SK-N-SH (cell line): ENCODE data around the gene ERGIC1. TPM values are rescaled to one million over a fixed set of nuclear protein-coding genes. Genes with fewer than 3 reads are reported as not detected.

ENCODE experiments used
- CTCF ChIA-PET: fragments of 300-600, 350-600 bp; formaldehyde crosslinking; extraction: SDS; loops from one replicate; lab custom pipeline; 2021; lab: Yijun Ruan, JAX
- POLR2A ChIA-PET: fragments of 350-600 bp; sonication (Branson Sonifier 250); formaldehyde crosslinking; extraction: SDS; loops from one replicate; lab custom pipeline; 2020; ENCODE audit warnings: antibody characterized with exemption, inconsistent platforms; lab: Yijun Ruan, JAX
- DNase-seq: peaks from one replicate; pipeline ENCODE4 v3.0.0; 2012
- H2AFZ ChIP-seq: fragments of 200-600 bp; sonication (generic); 2 replicates; pipeline ENCODE4 v1.8.1; 2016; ENCODE audit warnings: antibody characterized with exemption, mild to moderate bottlenecking, low read depth
- H3F3A ChIP-seq: fragments of 200-600 bp; sonication (generic); replicated peaks from 2 replicates; pipeline ENCODE3; 2016; ENCODE audit warnings: antibody characterized with exemption, mild to moderate bottlenecking; ENCODE audit not compliant: insufficient read depth
- H3K27ac ChIP-seq, 2 experiments: fragments of 200-500 bp in 1 of 2; fragments of 200-600 bp in 1 of 2; sonication (Bioruptor generic) in 1 of 2; sonication (generic), shearing (Covaris generic) in 1 of 2; 2 replicates each; pipeline versions ENCODE4 v1.5.1 to v1.6.1; 2014 to 2016; ENCODE audit warnings: low read depth in 2 of 2, inconsistent platforms in 1 of 2, low read length in 1 of 2, mild to moderate bottlenecking in 1 of 2, mixed read lengths in 1 of 2
- H3K27me3 ChIP-seq: fragments of 200-600 bp; sonication (generic), shearing (Covaris generic); 2 replicates; pipeline ENCODE4 v1.6.1; 2016; ENCODE audit warnings: mixed run types; ENCODE audit not compliant: insufficient read depth
- H3K36me3 ChIP-seq, 2 experiments: fragments of 200-500 bp in 1 of 2; fragments of 200-600 bp in 1 of 2; sonication (Bioruptor generic) in 1 of 2; sonication (generic) in 1 of 2; replicated peaks in 1 of 2; 2 replicates each; pipeline versions ENCODE3 to v1.5.1; 2014 to 2016; ENCODE audit warnings: low read length in 1 of 2, mild to moderate bottlenecking in 1 of 2; ENCODE audit not compliant: insufficient read depth in 2 of 2, control insufficient read depth in 1 of 2
- H3K4me1 ChIP-seq, 2 experiments: fragments of 200-500 bp in 1 of 2; fragments of 200-600 bp in 1 of 2; sonication (Bioruptor generic) in 1 of 2; sonication (generic), shearing (Covaris generic) in 1 of 2; 2 replicates each; pipeline versions ENCODE4 v1.5.1 to v1.6.1; 2014 to 2016; ENCODE audit warnings: low read depth in 1 of 2, low read length in 1 of 2, mixed run types in 1 of 2; ENCODE audit not compliant: insufficient read depth in 2 of 2, control insufficient read depth in 1 of 2
- H3K4me2 ChIP-seq: fragments of 200-600 bp; sonication (generic), shearing (Covaris generic); 2 replicates; pipeline ENCODE4 v1.6.1; 2017; ENCODE audit warnings: mixed run types
- H3K4me3 ChIP-seq, 2 experiments: fragments of 200-500 bp in 1 of 2; fragments of 200-600 bp in 1 of 2; sonication (Bioruptor generic) in 1 of 2; sonication (generic), shearing (Covaris generic) in 1 of 2; 2 replicates each; pipeline versions ENCODE4 v1.5.1 to v1.8.1; 2014 to 2016; ENCODE audit warnings: low read depth in 2 of 2, inconsistent platforms in 1 of 2, low read length in 1 of 2, mild to moderate bottlenecking in 1 of 2, mixed read lengths in 1 of 2, moderate library complexity in 1 of 2
- H3K79me2 ChIP-seq: fragments of 200-600 bp; sonication (generic); 2 replicates; pipeline ENCODE4 v1.8.1; 2017; ENCODE audit warnings: mild to moderate bottlenecking; ENCODE audit not compliant: insufficient read depth
- H3K9ac ChIP-seq: fragments of 200-600 bp; sonication (generic); 2 replicates; pipeline ENCODE4 v1.6.1; 2017; ENCODE audit warnings: mixed run types
- H3K9me2 ChIP-seq: fragments of 200-600 bp; sonication (generic); 2 replicates; pipeline ENCODE4 v1.6.1; 2017; ENCODE audit warnings: mixed run types
- H3K9me3 ChIP-seq: fragments of 200-600 bp; sonication (generic); 2 replicates; pipeline ENCODE4 v1.6.1; 2017; ENCODE audit warnings: mixed run types, mild to moderate bottlenecking, moderate library complexity
- H4K20me1 ChIP-seq: fragments of 200-600 bp; sonication (generic); 2 replicates; pipeline ENCODE4 v1.6.1; 2017; ENCODE audit warnings: mild to moderate bottlenecking, mixed run types; ENCODE audit not compliant: insufficient read depth
- CTCF ChIP-seq: fragments of 200-600 bp; sonication (generic); IDR thresholded peaks from 2 replicates; pipeline ENCODE4 v1.6.1; 2017; ENCODE audit warnings: antibody characterized with exemption, mild to moderate bottlenecking, moderate library complexity
- EP300 ChIP-seq, 2 experiments: IDR thresholded peaks; 2 replicates each; pipeline versions ENCODE4 v1.4.0 to v1.6.1; 2012; ENCODE audit warnings: borderline replicate concordance in 1 of 2, low read depth in 1 of 2, low read length in 1 of 2
- FOXM1 ChIP-seq: IDR thresholded peaks from 2 replicates; pipeline ENCODE4 v1.4.0; 2012; ENCODE audit warnings: low read depth, mild to moderate bottlenecking
- GATA2 ChIP-seq: sonication (generic); formaldehyde crosslinking; IDR thresholded peaks from 2 replicates; pipeline ENCODE4 v1.5.0; 2020; ENCODE audit warnings: mild to moderate bottlenecking, missing genetic modification reagents
- IRF3 ChIP-seq: fragments of 150-350 bp; IDR thresholded peaks from 2 replicates; pipeline ENCODE4 v1.6.1; 2016; ENCODE audit warnings: mild to moderate bottlenecking, low read depth, low read length
- JUND ChIP-seq: IDR thresholded peaks from 2 replicates; pipeline ENCODE4 v1.4.0; 2012
- NFIC ChIP-seq: IDR thresholded peaks from 2 replicates; pipeline ENCODE4 v1.4.0; 2012; ENCODE audit warnings: borderline replicate concordance
- PBX3 ChIP-seq: IDR thresholded peaks from 2 replicates; pipeline ENCODE4; 2012
- RAD21 ChIP-seq: IDR thresholded peaks from 2 replicates; pipeline ENCODE4 v1.6.1; 2012; ENCODE audit warnings: mild to moderate bottlenecking, low read length
- USF1 ChIP-seq: IDR thresholded peaks from 2 replicates; pipeline ENCODE4 v1.4.0; 2012; ENCODE audit warnings: low read depth, borderline replicate concordance
- YY1 ChIP-seq: IDR thresholded peaks from 2 replicates; pipeline ENCODE4 v1.4.0; 2012; ENCODE audit warnings: low read depth, mild to moderate bottlenecking
- WGBS: methylation state at CpG from one replicate; pipeline ENCODE4 v1.1.6; 2017; ENCODE audit warnings: low lambda C conversion rate; 5-methylcytosine and 5-hydroxymethylcytosine counted together
- polyA plus RNA-seq, 3 experiments: library from polyadenylated mRNA; depleted of rRNA; stranded (reverse); fragments of >200 nt; gene quantifications; 2 replicates each; pipeline ENCODE4 v1.2.3, GENCODE V29; 2012

ERGIC1 gene
- polyA plus RNA-seq, 1 of the 3 experiments (the other 2 are of a cell fraction), result 101 TPM

GRCh38 chr5:172843825-172844576 is 9.9 kb downstream of the ERGIC1 start:
- Histone ChIP-seq H3K79me2 (peaks cover 72% of the 10 kb centered on the region), H3K4me1 (peaks cover 0 to 8% of the 10 kb centered on the region in 2 experiments; a peak in 1 of 4 replicates)
- CTCF ChIA-PET, result interaction anchor here (0.6 kb wide), 1 partner anchor 73 kb away, joined by 3 read pairs; the partner anchor contains the start of gene DUSP1

GRCh38 chr5:172844577-172844838 is 10.5 kb downstream of the ERGIC1 start:
- no peak for DNase-seq
- H3K4me3 ChIP-seq, result no peak overlapping the region
- no peak overlapping the region for H3K4me2 ChIP-seq
- H3K9ac ChIP-seq, result no peak overlapping the region
- no peaks in the 10 kb centered on the region for H3K9me2 ChIP-seq
- no peak overlapping the region for H2AFZ ChIP-seq
- no peak overlapping the region for H3K27ac ChIP-seq
- H4K20me1 ChIP-seq, result peaks cover 6% of the 10 kb centered on the region; the same call in 1 of the 2 replicates
- peaks cover 74% of the 10 kb centered on the region for H3K79me2 ChIP-seq
- H3K9me3 ChIP-seq, result no peaks in the 10 kb centered on the region
- no CpG with 5 or more reads among the region's 2 CpGs for WGBS
- no peaks in the 10 kb centered on the region for H3F3A ChIP-seq
- no peaks in the 10 kb centered on the region for H3K27me3 ChIP-seq
- peaks cover 0 to 8% of the 10 kb centered on the region in 2 experiments; a peak in 1 of 4 replicates for H3K4me1 ChIP-seq
- ChIA-PET CTCF (interaction anchor here (0.6 kb wide), 1 partner anchor 73 kb away, joined by 3 read pairs; the partner anchor contains the start of gene DUSP1), POLR2A (no interaction called here)
- peaks cover 3 to 18% of the 10 kb centered on the region in 2 experiments for H3K36me3 ChIP-seq
- TF ChIP-seq JUND, result no peak
- TF ChIP-seq RAD21, result no peak
- TF ChIP-seq USF1, result no peak
- no peak for TF ChIP-seq NFIC
- TF ChIP-seq FOXM1, result no peak
- TF ChIP-seq YY1, result no peak
- no peak for TF ChIP-seq PBX3
- no peak for TF ChIP-seq EP300 (IDR thresholded peaks at IDR 0.05; ENCODE audit: borderline replicate concordance in 1 of 2, low read depth in 1 of 2, low read length in 1 of 2)
- TF ChIP-seq GATA2 (CRISPR knock-in tag), result no peak

More at GRCh38 chr5:172843825-172844576, 9.9 kb downstream of the ERGIC1 start:
- Histone ChIP-seq H3K27ac (no peak overlapping the region), H3K4me2 (no peak overlapping the region), H3F3A (no peaks in the 10 kb centered on the region), H3K9ac (no peak overlapping the region), H3K9me3 (no peaks in the 10 kb centered on the region), H3K9me2 (no peaks in the 10 kb centered on the region), H3K27me3 (no peaks in the 10 kb centered on the region), H4K20me1 (peaks cover 6% of the 10 kb centered on the region; the same call in 1 of the 2 replicates), H3K36me3 (peaks cover 3 to 18% of the 10 kb centered on the region in 2 experiments), H3K4me3 (no peak overlapping the region), H2AFZ (no peak overlapping the region)
- WGBS, result 91% methylated on average over 18 of the region's 18 CpGs
- POLR2A ChIA-PET, result no interaction called here
- no peak for DNase-seq
- TF ChIP-seq IRF3, result no peak
- 0 out of 2 replicates have a peak, but pooled peaks have one; percentile 7 for TF ChIP-seq CTCF
- no peak for TF ChIP-seq USF1
- TF ChIP-seq YY1, result no peak
